WTC11 (cell line): ENCODE data around the gene ARHGAP18.

Source experiments
- GABPB1 ChIP-seq: sonication (generic); formaldehyde crosslinking; IDR thresholded peaks from 2 replicates; pipeline ENCODE4 v1.8.1; 2023; ENCODE audit warnings: mild to moderate bottlenecking, missing genetic modification reagents
- MXD4 ChIP-seq: fragments of 250-450 bp; sonication (Bioruptor Pico); IDR thresholded peaks from 2 replicates; pipeline ENCODE4 v1.8.0; 2021; ENCODE audit warnings: mild to moderate bottlenecking, moderate library complexity, borderline replicate concordance
- NR3C1 ChIP-seq: sonication (generic); formaldehyde crosslinking; conservative IDR thresholded peaks from 2 replicates; pipeline ENCODE4 v1.8.1; 2023; ENCODE audit warnings: low read depth, mild to moderate bottlenecking, missing genetic modification reagents
- SMAD4 ChIP-seq: sonication (generic); formaldehyde crosslinking; IDR thresholded peaks from 2 replicates; pipeline ENCODE4 v1.8.0; 2022; ENCODE audit warnings: mild to moderate bottlenecking, missing genetic modification reagents
- TF ChIP-seq, protein P1 (sequence below): fragments of 200-600 bp; IDR thresholded peaks from 2 replicates; pipeline ENCODE4 v1.8.0; 2022; ENCODE audit warnings: antibody characterized with exemption

DNA sequence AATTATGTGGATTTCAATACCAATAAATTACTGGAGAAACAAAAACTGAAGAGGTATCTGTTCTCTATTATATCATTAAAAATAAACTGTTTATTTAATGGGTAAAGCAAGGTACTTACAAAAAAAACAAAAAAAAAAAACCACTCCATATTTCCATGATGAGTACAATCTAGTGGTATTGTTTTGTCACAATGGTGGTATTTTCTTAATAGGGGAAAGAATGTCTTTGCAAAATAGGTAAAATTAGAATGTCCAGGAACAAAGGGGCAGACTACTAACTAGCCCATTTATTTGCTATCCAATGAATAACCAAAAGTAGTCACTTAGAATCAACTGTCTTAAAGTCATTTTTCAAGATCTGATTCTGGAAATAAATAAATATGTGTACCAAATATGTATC is 92.0 kb downstream of the ARHGAP18 start:
- TF ChIP-seq, protein P1, sequence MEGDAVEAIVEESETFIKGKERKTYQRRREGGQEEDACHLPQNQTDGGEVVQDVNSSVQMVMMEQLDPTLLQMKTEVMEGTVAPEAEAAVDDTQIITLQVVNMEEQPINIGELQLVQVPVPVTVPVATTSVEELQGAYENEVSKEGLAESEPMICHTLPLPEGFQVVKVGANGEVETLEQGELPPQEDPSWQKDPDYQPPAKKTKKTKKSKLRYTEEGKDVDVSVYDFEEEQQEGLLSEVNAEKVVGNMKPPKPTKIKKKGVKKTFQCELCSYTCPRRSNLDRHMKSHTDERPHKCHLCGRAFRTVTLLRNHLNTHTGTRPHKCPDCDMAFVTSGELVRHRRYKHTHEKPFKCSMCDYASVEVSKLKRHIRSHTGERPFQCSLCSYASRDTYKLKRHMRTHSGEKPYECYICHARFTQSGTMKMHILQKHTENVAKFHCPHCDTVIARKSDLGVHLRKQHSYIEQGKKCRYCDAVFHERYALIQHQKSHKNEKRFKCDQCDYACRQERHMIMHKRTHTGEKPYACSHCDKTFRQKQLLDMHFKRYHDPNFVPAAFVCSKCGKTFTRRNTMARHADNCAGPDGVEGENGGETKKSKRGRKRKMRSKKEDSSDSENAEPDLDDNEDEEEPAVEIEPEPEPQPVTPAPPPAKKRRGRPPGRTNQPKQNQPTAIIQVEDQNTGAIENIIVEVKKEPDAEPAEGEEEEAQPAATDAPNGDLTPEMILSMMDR = no peak
- TF ChIP-seq SMAD4 (no peak), GABPB1 (CRISPR knock-in tag) (no peak), NR3C1 (CRISPR knock-in tag) (no peak), MXD4 (no peak)
